Osteocyte (in vitro differentiated cells): Measurements from ENCODE around the gene CYTH2. TPM values are rescaled to one million over a fixed set of nuclear protein-coding genes. Genes with fewer than 3 reads are reported as not detected.

Experiments used
- DNase-seq: peaks from one replicate; pipeline ENCODE4 v3.0.0; 2021; ENCODE audit warnings: mixed read lengths; ENCODE audit not compliant: unreplicated experiment; ENCODE audit errors: extremely low spot score
- H3K27ac Mint-ChIP-seq: one replicate; pipeline ENCODE4 v1.8.0; 2021; ENCODE audit warnings: mild to moderate bottlenecking, mixed read lengths; ENCODE audit not compliant: unreplicated experiment
- H3K27me3 Mint-ChIP-seq: one replicate; pipeline ENCODE4 v1.8.0; 2021; ENCODE audit warnings: mixed read lengths; ENCODE audit not compliant: unreplicated experiment
- H3K36me3 Mint-ChIP-seq: one replicate; pipeline ENCODE4 v1.8.0; 2021; ENCODE audit warnings: mixed read lengths; ENCODE audit not compliant: unreplicated experiment
- H3K4me1 Mint-ChIP-seq: one replicate; pipeline ENCODE4 v1.8.0; 2021; ENCODE audit warnings: mixed read lengths; ENCODE audit not compliant: unreplicated experiment
- H3K4me3 Mint-ChIP-seq: one replicate; pipeline ENCODE4 v1.8.0; 2021; ENCODE audit warnings: mild to moderate bottlenecking, moderate library complexity, mixed read lengths; ENCODE audit not compliant: unreplicated experiment
- H3K9me3 Mint-ChIP-seq: one replicate; pipeline ENCODE4 v1.8.0; 2021; ENCODE audit warnings: mixed read lengths; ENCODE audit not compliant: unreplicated experiment
- long read RNA-seq: library from polyadenylated mRNA; unstranded; transcript quantifications from one replicate; pipeline ENCODE4 v2.0.0, GENCODE V29; 2021
- total RNA-seq: library from RNA; stranded (reverse); gene quantifications from 2 replicates; pipeline ENCODE4 v1.2.1, GENCODE V29; 2021
- TF ChIP-seq, protein P1 (sequence below): fragments of 200-600 bp; sonication (generic); IDR thresholded peaks from 2 replicates; pipeline ENCODE4 v1.5.0; 2021; ENCODE audit warnings: antibody characterized with exemption, mild to moderate bottlenecking, moderate library complexity

The CYTH2 gene, protein sequence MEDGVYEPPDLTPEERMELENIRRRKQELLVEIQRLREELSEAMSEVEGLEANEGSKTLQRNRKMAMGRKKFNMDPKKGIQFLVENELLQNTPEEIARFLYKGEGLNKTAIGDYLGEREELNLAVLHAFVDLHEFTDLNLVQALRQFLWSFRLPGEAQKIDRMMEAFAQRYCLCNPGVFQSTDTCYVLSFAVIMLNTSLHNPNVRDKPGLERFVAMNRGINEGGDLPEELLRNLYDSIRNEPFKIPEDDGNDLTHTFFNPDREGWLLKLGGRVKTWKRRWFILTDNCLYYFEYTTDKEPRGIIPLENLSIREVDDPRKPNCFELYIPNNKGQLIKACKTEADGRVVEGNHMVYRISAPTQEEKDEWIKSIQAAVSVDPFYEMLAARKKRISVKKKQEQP
- 92.1 and 107 TPM in 2 replicates for total RNA-seq
- long read RNA-seq, full-length matches to known transcripts = 94 of 110 reads
- long read RNA-seq, partial matches to known transcripts = 7 of 110 reads
- long read RNA-seq, other reads (novel, unspliced or antisense) = 9 of 110 reads

DNA sequence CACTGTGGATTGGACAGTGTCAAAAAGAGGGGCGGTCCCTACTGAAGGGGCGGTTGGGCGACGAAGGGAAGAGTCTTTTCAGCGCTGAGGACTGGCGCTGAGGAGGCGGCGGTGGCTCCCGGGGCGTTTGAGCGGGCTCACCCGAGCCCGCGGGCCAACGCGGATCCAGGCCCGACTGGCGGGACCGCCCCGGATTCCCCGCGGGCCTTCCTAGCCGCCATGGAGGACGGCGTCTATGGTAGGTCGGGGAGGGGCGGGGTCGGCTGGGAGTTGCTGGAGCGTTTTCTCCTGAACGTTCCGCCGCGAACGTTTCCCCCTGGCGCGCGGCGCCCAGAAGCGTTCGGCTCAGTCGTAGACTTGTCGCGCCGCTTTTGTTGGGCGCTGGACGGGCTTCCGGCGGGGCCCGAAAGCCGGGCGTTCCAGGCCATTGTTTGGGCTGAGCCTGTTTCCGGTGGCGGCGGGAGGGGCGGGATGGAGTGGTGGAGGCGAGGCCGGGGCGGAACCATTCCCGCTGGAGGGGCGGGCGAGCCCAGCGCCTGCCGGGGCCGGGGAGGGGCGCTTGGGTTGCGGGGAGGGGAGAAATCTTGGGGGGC is at the start of gene CYTH2:
Gene CYTH2 (plus strand): TSS at position 81 of the 593 bp plus-strand sequence. CDS start 139 bp downstream, at position 220.
- Mint-ChIP-seq H3K36me3 (peaks cover 18% of the 10 kb centered on the region), H3K27ac (peak within 1 kb of the TSS; percentile 96), H3K4me3 (peak within 1 kb of the TSS; percentile 82), H3K9me3 (no peaks in the 10 kb centered on the region), H3K4me1 (peaks cover 23% of the 10 kb centered on the region), H3K27me3 (no peaks in the 10 kb centered on the region)
- peak; percentile 93 for DNase-seq
- TF ChIP-seq, protein P1, sequence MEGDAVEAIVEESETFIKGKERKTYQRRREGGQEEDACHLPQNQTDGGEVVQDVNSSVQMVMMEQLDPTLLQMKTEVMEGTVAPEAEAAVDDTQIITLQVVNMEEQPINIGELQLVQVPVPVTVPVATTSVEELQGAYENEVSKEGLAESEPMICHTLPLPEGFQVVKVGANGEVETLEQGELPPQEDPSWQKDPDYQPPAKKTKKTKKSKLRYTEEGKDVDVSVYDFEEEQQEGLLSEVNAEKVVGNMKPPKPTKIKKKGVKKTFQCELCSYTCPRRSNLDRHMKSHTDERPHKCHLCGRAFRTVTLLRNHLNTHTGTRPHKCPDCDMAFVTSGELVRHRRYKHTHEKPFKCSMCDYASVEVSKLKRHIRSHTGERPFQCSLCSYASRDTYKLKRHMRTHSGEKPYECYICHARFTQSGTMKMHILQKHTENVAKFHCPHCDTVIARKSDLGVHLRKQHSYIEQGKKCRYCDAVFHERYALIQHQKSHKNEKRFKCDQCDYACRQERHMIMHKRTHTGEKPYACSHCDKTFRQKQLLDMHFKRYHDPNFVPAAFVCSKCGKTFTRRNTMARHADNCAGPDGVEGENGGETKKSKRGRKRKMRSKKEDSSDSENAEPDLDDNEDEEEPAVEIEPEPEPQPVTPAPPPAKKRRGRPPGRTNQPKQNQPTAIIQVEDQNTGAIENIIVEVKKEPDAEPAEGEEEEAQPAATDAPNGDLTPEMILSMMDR = no peak

DNA sequence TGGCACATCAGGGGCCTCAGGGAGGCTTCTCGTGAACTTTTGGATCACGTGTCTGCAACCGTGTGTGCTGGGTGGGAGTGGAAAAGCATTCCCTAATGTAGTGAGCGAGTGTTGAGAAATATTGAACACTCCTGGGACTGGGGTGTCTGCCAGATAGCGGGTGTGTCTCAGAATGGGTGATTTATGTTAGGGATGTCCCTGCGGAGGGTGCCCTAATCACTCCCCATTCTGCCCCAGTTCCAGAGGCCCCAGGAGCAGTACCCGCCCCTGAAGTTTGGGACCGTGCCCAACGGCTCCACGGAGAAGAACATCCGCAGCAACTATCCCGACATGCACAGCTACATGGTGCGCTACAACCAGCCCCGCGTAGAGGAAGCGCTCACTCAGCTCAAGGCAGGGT is 47.6 kb upstream of the CYTH2 start:
- H3K36me3 Mint-ChIP-seq = peaks cover 3% of the 10 kb centered on the region
- no peaks in the 10 kb centered on the region for H3K27me3 Mint-ChIP-seq

DNA sequence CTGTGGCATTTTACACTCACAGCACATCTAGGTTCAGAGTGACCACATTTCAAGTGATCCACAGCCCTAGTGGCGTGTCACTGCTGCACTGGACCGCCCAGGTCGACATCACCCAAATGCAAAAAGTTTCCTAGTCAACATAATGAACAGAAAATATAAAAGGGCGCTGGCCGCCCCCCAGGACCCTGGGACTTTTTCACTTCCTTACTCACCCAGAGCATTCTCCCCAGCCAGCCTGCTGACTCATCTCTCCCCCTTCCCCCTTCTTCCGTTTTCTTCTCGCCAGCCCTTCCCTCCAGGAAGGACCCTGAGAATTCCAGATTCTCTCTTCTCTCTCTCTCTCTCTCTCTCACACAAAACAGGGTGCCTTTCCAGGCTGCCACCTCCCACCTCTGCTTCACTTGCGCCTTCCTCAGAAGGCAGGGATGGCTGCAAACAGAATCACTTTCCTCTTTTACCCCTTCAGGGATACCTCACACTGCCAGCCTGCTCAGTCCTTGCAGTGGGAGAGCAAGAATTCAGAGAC is 44.4 kb upstream of the CYTH2 start:
- no peaks in the 10 kb centered on the region for H3K27me3 Mint-ChIP-seq
- peaks cover 17% of the 10 kb centered on the region for H3K4me1 Mint-ChIP-seq
- peak overlapping the region; percentile 97 for H3K27ac Mint-ChIP-seq

More for the DNA sequence above, 47.6 kb upstream of the CYTH2 start:
- no peak overlapping the region for H3K27ac Mint-ChIP-seq
- no peak overlapping the region for H3K4me3 Mint-ChIP-seq
- no peak for DNase-seq
- no peaks in the 10 kb centered on the region for H3K9me3 Mint-ChIP-seq
- peaks cover 23% of the 10 kb centered on the region for H3K4me1 Mint-ChIP-seq
- TF ChIP-seq, protein P1 = no peak

DNA sequence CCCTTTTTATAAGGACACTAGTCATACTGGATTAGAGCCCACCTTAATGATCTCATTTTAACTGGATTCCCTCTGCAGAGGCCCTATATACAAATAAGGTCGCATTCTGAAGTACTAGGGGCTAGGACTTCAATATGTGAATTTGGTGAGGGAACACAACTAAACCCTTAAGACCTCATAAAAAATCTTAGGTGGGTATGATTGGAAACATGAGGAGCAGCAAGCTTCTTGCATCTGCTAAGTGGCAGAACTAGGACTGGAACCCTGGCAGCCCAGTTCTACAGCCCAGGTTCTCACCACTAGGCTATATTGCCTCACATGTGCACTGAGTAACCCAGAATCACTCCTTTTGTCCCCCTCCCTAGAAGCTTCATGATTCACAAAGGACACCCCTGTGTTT is 40.5 kb upstream of the CYTH2 start:
- H3K9me3 Mint-ChIP-seq = peaks cover 4% of the 10 kb centered on the region
- no peaks in the 10 kb centered on the region for H3K36me3 Mint-ChIP-seq
- peaks cover 14% of the 10 kb centered on the region for H3K4me1 Mint-ChIP-seq
- DNase-seq = no peak
- no peak overlapping the region for H3K4me3 Mint-ChIP-seq
- H3K27ac Mint-ChIP-seq = no peak overlapping the region
- TF ChIP-seq, protein P1 = no peak
- no peaks in the 10 kb centered on the region for H3K27me3 Mint-ChIP-seq

More for the DNA sequence above, 44.4 kb upstream of the CYTH2 start:
- DNase-seq = no peak
- Mint-ChIP-seq H3K4me3 (peak overlapping the region; percentile 64), H3K36me3 (peaks cover 3% of the 10 kb centered on the region), H3K9me3 (no peaks in the 10 kb centered on the region)
- TF ChIP-seq, protein P1 = no peak

DNA sequence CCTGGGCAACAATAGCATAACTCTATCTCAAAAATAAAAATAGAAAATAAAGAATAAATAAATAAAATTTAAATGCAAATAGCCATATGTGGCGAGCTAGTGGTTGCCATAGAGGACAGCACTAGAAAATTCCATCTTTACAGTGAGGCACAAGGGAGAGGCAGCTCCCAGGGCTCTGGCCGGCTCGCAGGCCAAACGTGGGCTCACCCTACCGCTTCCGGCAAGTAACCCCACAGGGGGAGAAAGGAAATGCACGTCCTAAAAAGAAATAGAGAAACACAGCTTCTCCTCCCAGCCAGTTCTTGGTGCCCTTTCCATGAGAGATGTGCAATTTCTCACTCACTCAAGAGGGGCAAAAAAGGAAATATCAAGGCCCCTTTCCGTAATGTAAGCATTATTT is 35.8 kb upstream of the CYTH2 start:
- Mint-ChIP-seq H3K27ac (no peak overlapping the region), H3K4me1 (peaks cover 7% of the 10 kb centered on the region), H3K9me3 (peaks cover 4% of the 10 kb centered on the region), H3K27me3 (no peaks in the 10 kb centered on the region), H3K4me3 (no peak overlapping the region), H3K36me3 (no peaks in the 10 kb centered on the region)
- TF ChIP-seq, protein P1 = no peak
- no peak for DNase-seq
